GM12874 (cell line): ENCODE measurements around the gene PPP1R3A.

ENCODE experiments used
- CTCF ChIP-seq: IDR thresholded peaks from 2 replicates; pipeline ENCODE4 v1.5.1; 2011; ENCODE audit warnings: low read depth, mild to moderate bottlenecking, control low read depth, low read length, moderate library complexity; ENCODE audit not compliant: insufficient read depth

The PPP1R3A gene

DNA sequence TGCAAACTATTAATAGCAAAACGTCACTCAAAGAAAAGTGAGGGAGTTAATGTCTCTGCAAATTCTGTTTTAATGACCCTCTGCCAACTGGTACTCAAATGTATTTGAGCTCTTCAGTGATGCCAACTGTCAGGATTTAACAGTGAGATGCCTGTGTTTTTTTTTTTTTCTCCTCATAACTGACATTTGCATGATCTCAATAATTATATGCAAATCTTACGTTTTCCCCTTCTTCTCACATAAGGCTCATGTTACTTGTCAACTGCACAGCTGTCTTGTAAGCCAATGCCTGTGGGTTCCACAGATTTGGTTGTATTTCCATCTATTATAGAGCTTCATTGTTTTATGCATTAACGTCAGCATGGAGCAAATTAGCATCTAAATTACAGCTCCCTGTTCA lies 38.2 kb downstream of the PPP1R3A start:
- no peak for TF ChIP-seq CTCF

GRCh38 chr7:113878394-113878992 lies 40.3 kb downstream of the PPP1R3A start:
- no peak for TF ChIP-seq CTCF

- no peak for TF ChIP-seq CTCF
These were observed 43.6 kb downstream of the PPP1R3A start for GRCh38 chr7:113875224-113875623.

- TF ChIP-seq CTCF, result no peak
These were observed 45.2 kb downstream of the PPP1R3A start for GRCh38 chr7:113873554-113874151.

GRCh38 chr7:113872981-113873380 lies 45.8 kb downstream of the PPP1R3A start:
- TF ChIP-seq CTCF, result no peak

GRCh38 chr7:113867325-113867724 lies 51.5 kb downstream of the PPP1R3A start:
- TF ChIP-seq CTCF, result no peak

- no peak for TF ChIP-seq CTCF
These were observed 62.8 kb downstream of the PPP1R3A start for GRCh38 chr7:113856010-113856409.
